HG03103 (cell line): Measurements from ENCODE around the gene TUBB2B.
A peak's percentile ranks its signal among the peaks of the same experiment; 100 is the strongest.

Source experiments
- ATAC-seq: cut with Tn5 transposase; IDR thresholded peaks from one replicate; pipeline ENCODE4 v1.9.1; 2021; ENCODE audit warnings: low read depth; ENCODE audit not compliant: unreplicated experiment

Gene TUBB2B

GRCh38 chr6:3227363-3228045 lies at the start of gene TUBB2B:
TSS of gene TUBB2B (minus strand) at chr6:3227653. CDS start at chr6:3227543, 110 bp downstream.
- no peak for ATAC-seq

GRCh38 chr6:3277251-3277650 lies 49.8 kb upstream of the TUBB2B start:
- ATAC-seq = no peak

- ATAC-seq = no peak
Measured at GRCh38 chr6:3276174-3277167, 49.0 kb upstream of the TUBB2B start.

GRCh38 chr6:3273707-3274521 lies 46.5 kb upstream of the TUBB2B start:
- no peak for ATAC-seq

GRCh38 chr6:3272911-3273547 lies 45.6 kb upstream of the TUBB2B start:
- no peak for ATAC-seq

- no peak for ATAC-seq
Measured at GRCh38 chr6:3271756-3272155, 44.3 kb upstream of the TUBB2B start.

GRCh38 chr6:3270258-3270657 lies 42.8 kb upstream of the TUBB2B start:
- no peak for ATAC-seq

- ATAC-seq = no peak
Measured at GRCh38 chr6:3269281-3269975, 42.0 kb upstream of the TUBB2B start.

- no peak for ATAC-seq
Measured at GRCh38 chr6:3268680-3269079, 41.2 kb upstream of the TUBB2B start.

- no peak for ATAC-seq
Measured at GRCh38 chr6:3267162-3267561, 39.7 kb upstream of the TUBB2B start.

- no peak for ATAC-seq
Measured at GRCh38 chr6:3266170-3266569, 38.7 kb upstream of the TUBB2B start.

GRCh38 chr6:3265671-3266070 lies 38.2 kb upstream of the TUBB2B start:
- ATAC-seq = no peak

- ATAC-seq = no peak
Measured at GRCh38 chr6:3264356-3264755, 36.9 kb upstream of the TUBB2B start.

- ATAC-seq = no peak
Measured at GRCh38 chr6:3263096-3263495, 35.6 kb upstream of the TUBB2B start.

GRCh38 chr6:3261921-3262320 lies 34.5 kb upstream of the TUBB2B start:
- ATAC-seq = no peak

GRCh38 chr6:3261518-3261820 lies 34.0 kb upstream of the TUBB2B start:
- no peak for ATAC-seq

- no peak for ATAC-seq
Measured at GRCh38 chr6:3260772-3261517, 33.5 kb upstream of the TUBB2B start.

- no peak for ATAC-seq
Measured at GRCh38 chr6:3260296-3260695, 32.8 kb upstream of the TUBB2B start.

- ATAC-seq = peak; percentile 13
Measured at GRCh38 chr6:3259491-3259958, 32.1 kb upstream of the TUBB2B start.
